Measurements from ENCODE around the gene F7. TPM values are rescaled to one million over a fixed set of nuclear protein-coding genes. Genes with fewer than 3 reads are reported as not detected.

The F7 gene
- total RNA-seq, 1 donor from 2014 or later: 3.0 TPM

DNA sequence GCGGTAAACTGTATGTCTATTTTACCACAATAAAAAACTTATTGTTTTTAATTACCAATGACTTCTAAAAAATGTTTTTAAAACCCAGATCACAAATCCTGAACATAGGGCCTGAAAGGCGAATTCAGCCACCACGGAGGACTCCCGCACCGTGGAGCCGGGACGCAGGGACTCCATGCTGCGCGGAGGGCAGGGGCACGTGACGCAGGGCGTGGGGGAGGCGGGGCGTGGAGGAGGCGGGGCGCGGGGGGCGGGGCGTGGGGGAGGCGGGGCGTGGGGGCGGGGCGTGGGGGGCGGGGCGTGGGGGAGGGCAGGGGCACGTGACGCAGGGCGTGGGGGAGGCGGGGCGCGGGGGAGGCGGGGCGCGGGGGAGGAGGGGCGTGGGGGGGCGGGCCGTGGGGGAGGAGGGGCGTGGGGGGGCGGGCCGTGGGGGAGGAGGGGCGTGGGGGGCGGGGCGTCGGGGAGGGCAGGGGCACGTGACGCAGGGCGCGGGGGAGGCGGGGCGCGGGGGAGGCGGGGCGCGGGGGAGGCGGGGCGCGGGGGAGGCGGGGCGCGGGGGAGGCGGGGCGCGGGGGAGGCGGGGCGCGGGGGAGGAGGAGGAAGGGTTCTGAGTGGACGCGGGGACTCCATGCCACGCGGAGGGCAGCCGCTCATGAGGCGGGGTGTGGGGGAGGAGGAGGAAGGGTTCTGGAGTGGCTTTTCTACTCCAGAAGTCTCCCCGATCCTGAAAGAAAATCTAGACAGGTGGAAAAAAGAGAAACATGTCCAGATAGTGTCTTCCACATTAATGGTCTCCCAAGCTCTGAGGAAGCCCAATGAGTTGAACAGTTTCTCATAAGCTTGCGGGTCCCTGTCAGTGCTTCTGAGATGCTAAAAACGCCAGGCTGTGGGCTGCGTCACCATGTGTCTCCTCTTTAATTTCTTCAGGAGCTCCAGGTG, 48.5 kb downstream of the F7 start:
- DNase-seq (ENCODE audit: extremely low spot score, unreplicated experiment): peak; percentile 83
- Mint-ChIP-seq H3K27me3 (peaks cover 19% of the 10 kb centered on the region), H3K4me1 (ENCODE audit: unreplicated experiment) (peaks cover 9% of the 10 kb centered on the region), H3K9me3 (peaks cover 7% of the 10 kb centered on the region), H3K27ac (peak overlapping the region; percentile 72), H3K36me3 (no peaks in the 10 kb centered on the region), H3K4me3 (peak overlapping the region; percentile 83)
- TF ChIP-seq, protein P1, sequence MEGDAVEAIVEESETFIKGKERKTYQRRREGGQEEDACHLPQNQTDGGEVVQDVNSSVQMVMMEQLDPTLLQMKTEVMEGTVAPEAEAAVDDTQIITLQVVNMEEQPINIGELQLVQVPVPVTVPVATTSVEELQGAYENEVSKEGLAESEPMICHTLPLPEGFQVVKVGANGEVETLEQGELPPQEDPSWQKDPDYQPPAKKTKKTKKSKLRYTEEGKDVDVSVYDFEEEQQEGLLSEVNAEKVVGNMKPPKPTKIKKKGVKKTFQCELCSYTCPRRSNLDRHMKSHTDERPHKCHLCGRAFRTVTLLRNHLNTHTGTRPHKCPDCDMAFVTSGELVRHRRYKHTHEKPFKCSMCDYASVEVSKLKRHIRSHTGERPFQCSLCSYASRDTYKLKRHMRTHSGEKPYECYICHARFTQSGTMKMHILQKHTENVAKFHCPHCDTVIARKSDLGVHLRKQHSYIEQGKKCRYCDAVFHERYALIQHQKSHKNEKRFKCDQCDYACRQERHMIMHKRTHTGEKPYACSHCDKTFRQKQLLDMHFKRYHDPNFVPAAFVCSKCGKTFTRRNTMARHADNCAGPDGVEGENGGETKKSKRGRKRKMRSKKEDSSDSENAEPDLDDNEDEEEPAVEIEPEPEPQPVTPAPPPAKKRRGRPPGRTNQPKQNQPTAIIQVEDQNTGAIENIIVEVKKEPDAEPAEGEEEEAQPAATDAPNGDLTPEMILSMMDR (conservative IDR thresholded peaks at IDR 0.05): no peak

DNA sequence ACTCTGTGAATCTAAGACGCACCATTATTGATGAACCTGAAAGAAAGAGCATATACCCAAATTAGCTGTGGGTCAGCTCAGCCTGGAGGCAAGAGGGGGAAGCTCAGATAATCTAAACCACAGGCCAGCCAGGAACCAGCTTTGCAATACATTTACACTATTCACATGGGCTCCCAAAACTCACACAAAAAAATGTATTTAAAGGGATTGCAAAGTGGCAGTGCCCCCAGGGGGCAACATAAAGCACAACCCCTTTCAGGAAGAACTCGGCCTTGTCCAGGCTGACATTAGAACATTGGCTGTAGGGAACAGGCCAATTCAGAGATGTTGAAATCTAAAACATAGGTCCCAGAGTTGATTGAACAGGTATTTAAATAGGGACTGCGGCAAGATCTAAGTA, 49.6 kb downstream of the F7 start:
- H3K27me3 Mint-ChIP-seq: peaks cover 23% of the 10 kb centered on the region
- H3K4me1 Mint-ChIP-seq (ENCODE audit: unreplicated experiment): peaks cover 9% of the 10 kb centered on the region
- H3K36me3 Mint-ChIP-seq: no peaks in the 10 kb centered on the region

GRCh38 chr13:113155982-113156655, 50.5 kb downstream of the F7 start:
- Mint-ChIP-seq H3K27me3 (peaks cover 30% of the 10 kb centered on the region), H3K36me3 (no peaks in the 10 kb centered on the region), H3K9me3 (peaks cover 7% of the 10 kb centered on the region), H3K27ac (no peak overlapping the region), H3K4me1 (ENCODE audit: unreplicated experiment) (peaks cover 9% of the 10 kb centered on the region), H3K4me3 (no peak overlapping the region)
- TF ChIP-seq, protein P1 (conservative IDR thresholded peaks at IDR 0.05): no peak
- DNase-seq (ENCODE audit: extremely low spot score, unreplicated experiment): peak; percentile 27

More for the DNA sequence above, 49.6 kb downstream of the F7 start:
- peak overlapping the region; percentile 74 for H3K4me3 Mint-ChIP-seq
- H3K27ac Mint-ChIP-seq: peak overlapping the region; percentile 25
- TF ChIP-seq, protein P1 (conservative IDR thresholded peaks at IDR 0.05): no peak
- peak; percentile 40 for DNase-seq (ENCODE audit: extremely low spot score, unreplicated experiment)
- H3K9me3 Mint-ChIP-seq: peaks cover 7% of the 10 kb centered on the region

DNA sequence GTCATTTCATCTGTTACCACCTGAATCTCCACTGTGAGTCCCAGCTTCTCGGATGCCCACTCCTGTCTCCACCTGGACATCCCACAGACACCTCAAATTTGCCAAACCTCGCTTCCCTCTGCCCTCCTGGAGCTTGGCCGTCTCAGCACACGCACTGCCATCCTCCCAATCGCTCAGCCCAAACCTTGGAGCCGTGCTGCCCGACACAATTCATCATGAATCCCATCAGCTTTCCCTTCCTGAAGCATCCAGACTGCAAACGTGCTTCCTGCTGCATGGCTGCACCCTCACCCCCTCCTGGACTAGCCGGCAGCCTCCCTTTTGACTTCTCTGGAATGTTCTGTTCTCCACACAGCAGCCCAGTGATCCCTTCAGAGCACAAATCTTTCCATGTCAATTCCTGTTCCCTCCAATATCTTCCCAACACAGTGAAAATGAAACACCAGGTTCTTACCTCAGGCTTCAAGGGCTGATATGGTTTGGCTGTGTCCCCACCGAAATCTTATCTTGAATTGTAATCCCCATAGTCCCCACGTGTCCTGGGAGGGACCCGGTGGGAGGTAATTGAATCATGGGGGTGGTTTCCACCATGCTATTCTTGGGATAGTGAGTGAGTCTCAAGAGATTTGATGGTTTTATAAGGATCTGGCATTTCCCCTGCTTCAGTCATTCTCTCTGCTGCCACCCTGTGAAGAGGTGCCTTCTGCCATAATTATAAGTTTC, 51.8 kb downstream of the F7 start:
- DNase-seq (ENCODE audit: extremely low spot score, unreplicated experiment): peak; percentile 37
- Mint-ChIP-seq H3K36me3 (no peaks in the 10 kb centered on the region), H3K4me1 (ENCODE audit: unreplicated experiment) (peaks cover 5% of the 10 kb centered on the region), H3K9me3 (peaks cover 7% of the 10 kb centered on the region), H3K27me3 (peaks cover 29% of the 10 kb centered on the region), H3K4me3 (no peak overlapping the region), H3K27ac (peak overlapping the region; percentile 31)
- TF ChIP-seq, protein P1 (conservative IDR thresholded peaks at IDR 0.05): no peak

DNA sequence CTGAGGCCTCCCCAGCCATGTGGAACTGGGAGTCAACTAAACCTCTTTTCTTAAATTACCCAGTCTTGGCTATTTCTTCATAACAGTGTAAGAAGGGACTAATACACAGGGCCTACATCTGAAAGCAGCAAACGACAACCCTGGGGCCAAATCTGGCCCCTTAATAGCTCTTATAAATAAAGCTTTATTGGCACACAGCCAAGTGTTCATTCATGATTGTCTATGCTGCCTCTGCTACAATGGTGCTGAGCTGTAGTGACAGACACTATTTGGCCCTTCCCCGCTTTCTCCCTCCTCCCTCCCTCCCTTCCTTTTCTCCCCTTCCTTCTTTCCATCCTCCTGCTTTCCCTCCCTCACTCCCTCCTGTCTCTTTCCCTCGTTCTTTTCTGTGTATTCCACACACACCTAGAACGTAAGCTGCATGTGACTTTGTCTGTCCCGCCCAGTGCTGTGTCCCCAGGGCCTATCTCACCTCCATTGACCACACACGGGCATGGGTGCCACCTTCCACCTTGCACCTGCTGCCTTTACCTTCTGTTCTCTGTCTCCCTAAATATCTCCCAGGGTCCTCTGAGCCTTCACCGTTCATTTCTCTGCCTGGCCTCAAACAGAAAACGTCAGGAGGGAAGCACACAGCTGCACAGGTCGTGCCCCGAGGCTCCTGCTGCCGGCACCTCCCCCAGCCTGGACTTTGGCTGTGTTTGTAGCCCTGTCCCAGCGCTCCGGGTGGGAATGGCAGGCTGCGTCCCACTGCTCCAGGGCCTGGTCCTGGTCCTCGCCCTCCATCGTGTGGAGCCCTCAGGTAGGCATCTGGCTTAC, 52.5 kb downstream of the F7 start, which contains the start of gene PROZ:
Gene PROZ (plus strand): TSS at position 720 of the 819 bp plus-strand sequence. CDS start 13 bp downstream, at position 733.
- peak within 1 kb of the TSS; percentile 31 for H3K27ac Mint-ChIP-seq

More for the DNA sequence above, 52.5 kb downstream of the F7 start, which contains the start of gene PROZ:
- Mint-ChIP-seq H3K36me3 (no peaks in the 10 kb centered on the region), H3K27me3 (peaks cover 25% of the 10 kb centered on the region), H3K4me3 (no peak within 1 kb of the TSS), H3K4me1 (ENCODE audit: unreplicated experiment) (no peaks in the 10 kb centered on the region), H3K9me3 (peaks cover 7% of the 10 kb centered on the region)
- DNase-seq (ENCODE audit: extremely low spot score, unreplicated experiment): peak; percentile 8
- TF ChIP-seq, protein P1 (conservative IDR thresholded peaks at IDR 0.05): no peak

Data from type B pancreatic cell (in vitro differentiated cells).